ENCODE data around the gene FBXL7. TPM values are rescaled to one million over a fixed set of nuclear protein-coding genes. Genes with fewer than 3 reads are reported as not detected.

The FBXL7 gene
- total and polyA plus RNA-seq, 4 donors, result 0.24 to 1.4 (median 1.2) TPM

GRCh38 chr5:15803280-15803679, 303.3 kb downstream of the FBXL7 start:
- no peak for DNase-seq (ENCODE audit: low spot score)
- Histone ChIP-seq H3K27me3 (ENCODE audit: control insufficient read depth in 4 of 4, insufficient read depth in 4 of 4, low read length in 3 of 4) (no peaks in the 10 kb centered on the region), H3K27ac (ENCODE audit: low read depth in 1 of 2, low read length in 2 of 2) (no peak overlapping the region), H3K9ac (ENCODE audit: low read depth in 1 of 2, low read length in 2 of 2) (no peak overlapping the region), H3K36me3 (ENCODE audit: control insufficient read depth in 4 of 4, insufficient read depth in 3 of 4, low read depth in 1 of 4, low read length in 3 of 4) (no peaks in the 10 kb centered on the region), H3K4me1 (ENCODE audit: control insufficient read depth in 4 of 4, insufficient read depth in 4 of 4, low read length in 3 of 4) (no peaks in the 10 kb centered on the region), H3K4me3 (ENCODE audit: low read depth in 1 of 3, low read length in 3 of 3) (no peak overlapping the region), H3K9me3 (ENCODE audit: control insufficient read depth in 4 of 4, low read length in 3 of 4) (peaks cover 0 to 4% (median 2%) of the 10 kb centered on the region in 4 donors)
- 32% methylated on average over 2 of the region's 2 CpGs for WGBS
- no peak for TF ChIP-seq TAF1 (conservative IDR thresholded peaks at IDR 0.05)
- no peak for TF ChIP-seq SP1 (IDR thresholded peaks at IDR 0.05)
- no peak for TF ChIP-seq HNF4G (IDR thresholded peaks at IDR 0.05)
- TF ChIP-seq YY1 (IDR thresholded peaks at IDR 0.05), result no peak
- TF ChIP-seq FOXA1 (IDR thresholded peaks at IDR 0.05), result no peak
- TF ChIP-seq RXRA (IDR thresholded peaks at IDR 0.05), result no peak
- no peak for TF ChIP-seq JUND (IDR thresholded peaks at IDR 0.05)
- TF ChIP-seq HNF4A (conservative IDR thresholded peaks at IDR 0.05), result no peak
- no peak for TF ChIP-seq RAD21 (IDR thresholded peaks at IDR 0.05)
- TF ChIP-seq EGR1 (IDR thresholded peaks at IDR 0.05; ENCODE audit: low read depth in 2 of 2), result no peak
- TF ChIP-seq MAX (IDR thresholded peaks at IDR 0.05), result no peak
- no peak for TF ChIP-seq ZBTB33 (IDR thresholded peaks at IDR 0.05)
- TF ChIP-seq REST (IDR thresholded peaks at IDR 0.05), result no peak
- no peak for TF ChIP-seq NR2F2 (IDR thresholded peaks at IDR 0.05)

GRCh38 chr5:15806613-15807012, 306.6 kb downstream of the FBXL7 start:
- no peaks in the 10 kb centered on the region for H3K4me1 ChIP-seq (ENCODE audit: control insufficient read depth in 4 of 4, insufficient read depth in 4 of 4, low read length in 3 of 4)
- WGBS, result 91% methylated on average over 8 of the region's 8 CpGs
- no peaks in the 10 kb centered on the region for H3K36me3 ChIP-seq (ENCODE audit: control insufficient read depth in 4 of 4, insufficient read depth in 3 of 4, low read depth in 1 of 4, low read length in 3 of 4)
- TF ChIP-seq JUND (IDR thresholded peaks at IDR 0.05) (no peak), ATF3 (IDR thresholded peaks at IDR 0.05) (no peak), REST (IDR thresholded peaks at IDR 0.05) (no peak), YY1 (IDR thresholded peaks at IDR 0.05) (no peak), HNF4G (IDR thresholded peaks at IDR 0.05) (no peak), RXRA (IDR thresholded peaks at IDR 0.05) (no peak), ZBTB33 (IDR thresholded peaks at IDR 0.05) (no peak), NR2F2 (IDR thresholded peaks at IDR 0.05) (no peak), FOXA1 (IDR thresholded peaks at IDR 0.05) (no peak), SP1 (IDR thresholded peaks at IDR 0.05) (no peak), MAX (IDR thresholded peaks at IDR 0.05) (no peak), TAF1 (conservative IDR thresholded peaks at IDR 0.05) (no peak), GABPA (IDR thresholded peaks at IDR 0.05 in 1 of 2, conservative IDR thresholded peaks at IDR 0.05 in 1 of 2) (no peak), EGR1 (IDR thresholded peaks at IDR 0.05; ENCODE audit: low read depth in 2 of 2) (no peak), HNF4A (conservative IDR thresholded peaks at IDR 0.05) (no peak), RAD21 (IDR thresholded peaks at IDR 0.05) (no peak)
- no peaks in the 10 kb centered on the region for H3K27me3 ChIP-seq (ENCODE audit: control insufficient read depth in 4 of 4, insufficient read depth in 4 of 4, low read length in 3 of 4)
- no peak overlapping the region for H3K9ac ChIP-seq (ENCODE audit: low read depth in 1 of 2, low read length in 2 of 2)
- H3K27ac ChIP-seq (ENCODE audit: low read depth in 1 of 2, low read length in 2 of 2), result no peak overlapping the region
- peaks cover 0 to 4% (median 2%) of the 10 kb centered on the region in 4 donors for H3K9me3 ChIP-seq (ENCODE audit: control insufficient read depth in 4 of 4, low read length in 3 of 4)
- no peak overlapping the region for H3K4me3 ChIP-seq (ENCODE audit: low read depth in 1 of 3, low read length in 3 of 3)
- DNase-seq (ENCODE audit: low spot score), result no peak

All from liver (tissue), 9 donors.